HCT116 (cell line): ENCODE measurements around the gene SAMD9. TPM values are rescaled to one million over a fixed set of nuclear protein-coding genes. Genes with fewer than 3 reads are reported as not detected.

Experiments used
- ATAC-seq: fragments of 200-7000 bp; cut with Tn5 transposase; 2 replicates; pipeline ENCODE4 v1.9.1; 2020; ENCODE audit warnings: mild to moderate bottlenecking, moderate library complexity
- BruUV-seq: library from RNA; stranded (reverse); fragments of 400-500 nt; replicated peaks from 2 replicates; lab custom pipeline; 2021; lab: Mats Ljungman, UMichigan
- CTCF ChIA-PET: fragments of 300-600 bp; sonication (Branson Sonifier 250); formaldehyde crosslinking; loops from one replicate; lab custom pipeline; 2021; ENCODE audit warnings: antibody characterized with exemption; lab: Charles Lee
- POLR2A ChIA-PET: fragments of 300-600, 350-600 bp; sonication (Branson Sonifier 250); formaldehyde crosslinking; loops from one replicate; lab custom pipeline; 2021; ENCODE audit warnings: antibody characterized with exemption; lab: Charles Lee
- RAD21 ChIA-PET, 2 experiments: fragments of 300-600 bp; sonication (Branson Sonifier 250); formaldehyde crosslinking; loops; one replicate each; lab custom pipeline; 2023; ENCODE audit warnings: low total read pairs in 2 of 2; ENCODE audit not compliant: uncharacterized antibody in 2 of 2, unreplicated experiment in 2 of 2, low non-redundant PET in 1 of 2; lab: Charles Lee
- DNase-seq: peaks from one replicate; pipeline ENCODE4 v3.0.0-alpha.2; 2010; ENCODE audit warnings: low read depth, low spot score
- H2AFZ ChIP-seq: fragments of 200-600 bp; shearing (Covaris generic), sonication (generic); 2 replicates; pipeline ENCODE4 v1.6.1; 2017; ENCODE audit warnings: low read depth, mixed run types, mixed read lengths, antibody characterized with exemption, low read length; ENCODE audit not compliant: poor library complexity, severe bottlenecking
- H3K27ac ChIP-seq: 2 replicates; pipeline ENCODE4 v1.5.1; 2012; ENCODE audit warnings: low read depth, low read length
- H3K27me3 ChIP-seq: fragments of 200-600 bp; sonication (generic); 2 replicates; pipeline ENCODE4 v1.6.1; 2016; ENCODE audit warnings: mixed run types, low read length, mixed read lengths; ENCODE audit not compliant: insufficient read depth
- H3K36me3 ChIP-seq, 2 experiments: fragments of 200-500 bp in 1 of 2; fragments of 200-600 bp in 1 of 2; sonication (Bioruptor generic) in 1 of 2; sonication (generic) in 1 of 2; 2 replicates each; pipeline versions ENCODE4 v1.5.1 to v1.6.1; 2014 to 2016; ENCODE audit warnings: low read length in 2 of 2, inconsistent platforms in 1 of 2, mixed read lengths in 1 of 2, mixed run types in 1 of 2; ENCODE audit not compliant: insufficient read depth in 2 of 2, control insufficient read depth in 1 of 2
- H3K4me1 ChIP-seq, 2 experiments: fragments of 200-600 bp in 1 of 2; sonication (generic) in 1 of 2; 2 replicates each; pipeline versions ENCODE4 v1.5.1 to v1.6.1; 2012 to 2017; ENCODE audit warnings: low read length in 2 of 2, inconsistent platforms in 1 of 2, mild to moderate bottlenecking in 1 of 2, mixed read lengths in 1 of 2, mixed run types in 1 of 2, moderate library complexity in 1 of 2; ENCODE audit not compliant: insufficient read depth in 2 of 2, control insufficient read depth in 1 of 2
- H3K4me2 ChIP-seq: fragments of 200-600 bp; sonication (generic); 2 replicates; pipeline ENCODE4 v1.6.1; 2017; ENCODE audit warnings: mixed run types, low read length, mixed read lengths
- H3K4me3 ChIP-seq, 2 experiments: fragments of 200-600 bp in 1 of 2; sonication (generic) in 1 of 2; replicated peaks in 1 of 2; 2 replicates each; pipeline ENCODE4 v1.5.1; 2011 to 2016; ENCODE audit warnings: low read length in 2 of 2, control low read depth in 1 of 2, low read depth in 1 of 2, mild to moderate bottlenecking in 1 of 2, mixed read lengths in 1 of 2, mixed run types in 1 of 2
- H3K79me2 ChIP-seq: fragments of 200-600 bp; sonication (generic); 2 replicates; pipeline ENCODE4 v1.6.1; 2017; ENCODE audit warnings: mild to moderate bottlenecking, mixed run types, low read length, moderate library complexity, mixed read lengths; ENCODE audit not compliant: insufficient read depth
- H3K9ac ChIP-seq: fragments of 200-600 bp; sonication (generic); 2 replicates; pipeline ENCODE4 v1.6.1; 2016; ENCODE audit warnings: low read length, mixed read lengths
- H3K9me2 ChIP-seq: fragments of 200-600 bp; sonication (generic), shearing (Covaris generic); 2 replicates; pipeline ENCODE4 v1.6.1; 2017; ENCODE audit warnings: mixed run types, mild to moderate bottlenecking, moderate library complexity; ENCODE audit not compliant: insufficient read depth
- H3K9me3 ChIP-seq, 2 experiments: fragments of 200-500 bp in 1 of 2; fragments of 200-600 bp in 1 of 2; sonication (Bioruptor generic) in 1 of 2; sonication (generic) in 1 of 2; 2 replicates each; pipeline ENCODE4 v1.6.1; 2014 to 2017; ENCODE audit warnings: low read length in 2 of 2, mixed read lengths in 2 of 2, inconsistent platforms in 1 of 2, low read depth in 1 of 2, mild to moderate bottlenecking in 1 of 2, mixed run types in 1 of 2, moderate library complexity in 1 of 2; ENCODE audit not compliant: control insufficient read depth in 1 of 2, insufficient read depth in 1 of 2
- H4K20me1 ChIP-seq: fragments of 200-600 bp; sonication (generic), shearing (Covaris generic); 2 replicates; pipeline ENCODE4 v1.6.1; 2017; ENCODE audit warnings: mixed run types, mild to moderate bottlenecking, moderate library complexity; ENCODE audit not compliant: insufficient read depth
- EGR1 ChIP-seq: IDR thresholded peaks from 2 replicates; pipeline ENCODE4 v1.6.1; 2012; ENCODE audit warnings: low read depth
- JUND ChIP-seq: IDR thresholded peaks from 2 replicates; pipeline ENCODE4 v1.6.1; 2012
- POLR2A ChIP-seq: IDR thresholded peaks from 2 replicates; pipeline ENCODE4 v1.7.0; 2011; ENCODE audit warnings: borderline replicate concordance; ENCODE audit not compliant: insufficient read depth, insufficient read length; ENCODE audit errors: extremely low read depth
- RAD21 ChIP-seq: IDR thresholded peaks from 2 replicates; pipeline ENCODE4 v1.6.1; 2012; ENCODE audit warnings: low read depth, mild to moderate bottlenecking
- SRF ChIP-seq: IDR thresholded peaks from 2 replicates; pipeline ENCODE4 v1.6.1; 2012; ENCODE audit warnings: low read depth
- TCF7L2 ChIP-seq: IDR thresholded peaks from 2 replicates; pipeline ENCODE4 v1.7.0; 2011; ENCODE audit warnings: borderline replicate concordance, inconsistent platforms; ENCODE audit not compliant: insufficient read depth, insufficient read length; ENCODE audit errors: extremely low read depth
- ZFX ChIP-seq: fragments of 450-650 bp; IDR thresholded peaks from 2 replicates; pipeline ENCODE4 v1.6.1; 2017
- ZNF274 ChIP-seq: fragments of 200-500 bp; sonication (Bioruptor generic); IDR thresholded peaks from 2 replicates; pipeline ENCODE4 v1.6.1; 2014; ENCODE audit warnings: mild to moderate bottlenecking, low read depth, low read length, inconsistent platforms
- intact Hi-C: fragments of 100-400 bp; cut with micrococcal nuclease; formaldehyde crosslinking; loops from 2 replicates; pipeline ENCODE4 v1.10.0; 2022
- total RNA-seq: library from RNA; stranded (reverse); gene quantifications from one replicate; pipeline ENCODE4 v1.2.1, GENCODE V29; 2021; ENCODE audit not compliant: unreplicated experiment
- TF ChIP-seq, protein P1 (sequence below): IDR thresholded peaks from 2 replicates; pipeline ENCODE4 v1.6.1; 2012; ENCODE audit warnings: low read depth
- TF ChIP-seq, protein P2 (sequence below), 3 experiments: fragments of 200-600 bp in 1 of 3; sonication (generic) in 1 of 3; IDR thresholded peaks in 2 of 3; conservative IDR thresholded peaks in 1 of 3; 2 replicates each; pipeline ENCODE4 v1.5.1; 2012 to 2017; ENCODE audit warnings: low read depth in 2 of 3, low read length in 2 of 3, antibody characterized with exemption in 1 of 3, borderline replicate concordance in 1 of 3, control low read depth in 1 of 3, mild to moderate bottlenecking in 1 of 3, mixed read lengths in 1 of 3, mixed run types in 1 of 3, moderate library complexity in 1 of 3; ENCODE audit not compliant: insufficient read depth in 1 of 3
- TF ChIP-seq, protein P3 (sequence below): IDR thresholded peaks from 2 replicates; pipeline ENCODE4 v1.6.1; 2011; ENCODE audit warnings: mild to moderate bottlenecking, low read length, moderate library complexity; ENCODE audit not compliant: insufficient replicate concordance; ENCODE audit errors: extremely low read depth

SAMD9 gene
- total RNA-seq, 1 experiment from 2014 or later: 5.3 TPM

DNA sequence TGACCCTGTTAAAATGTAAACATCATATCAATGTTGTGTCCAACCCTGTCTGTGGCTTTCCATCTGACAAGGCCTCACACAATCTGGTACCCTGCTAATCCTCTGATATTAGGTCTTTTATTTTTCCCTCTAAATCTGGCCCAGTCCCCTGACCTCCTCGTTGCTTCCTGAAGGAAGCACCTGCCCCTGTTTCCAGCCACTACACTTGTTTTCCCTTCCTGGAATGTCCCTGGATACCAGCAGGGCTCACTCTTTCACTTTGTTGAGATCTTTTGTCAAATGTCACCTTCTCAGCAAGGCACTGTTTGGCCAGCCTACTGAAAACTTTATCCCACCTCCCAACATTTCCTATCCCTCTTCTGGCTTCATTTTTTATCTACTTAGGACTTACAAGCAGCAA lies 28.3 kb upstream of the SAMD9 start:
- no peaks in the 10 kb centered on the region for H3K36me3 ChIP-seq
- no peaks in the 10 kb centered on the region for H3K79me2 ChIP-seq
- H3K4me2 ChIP-seq: no peak overlapping the region
- ChIA-PET POLR2A (no interaction called here), CTCF (no interaction called here), RAD21 (no interaction called here)
- H3K9me3 ChIP-seq: no peaks in the 10 kb centered on the region
- H3K4me1 ChIP-seq: no peaks in the 10 kb centered on the region
- H3K27me3 ChIP-seq: no peaks in the 10 kb centered on the region
- H3K9ac ChIP-seq: no peak overlapping the region
- DNase-seq (no peak), ATAC-seq (no peak)
- H3K9me2 ChIP-seq: peaks cover 3% of the 10 kb centered on the region; the same call in 1 of the 2 replicates
- no peak for TF ChIP-seq RAD21
- no peak for TF ChIP-seq TCF7L2
- no peak for TF ChIP-seq EGR1
- TF ChIP-seq ZNF274: no peak
- TF ChIP-seq, protein P1, sequence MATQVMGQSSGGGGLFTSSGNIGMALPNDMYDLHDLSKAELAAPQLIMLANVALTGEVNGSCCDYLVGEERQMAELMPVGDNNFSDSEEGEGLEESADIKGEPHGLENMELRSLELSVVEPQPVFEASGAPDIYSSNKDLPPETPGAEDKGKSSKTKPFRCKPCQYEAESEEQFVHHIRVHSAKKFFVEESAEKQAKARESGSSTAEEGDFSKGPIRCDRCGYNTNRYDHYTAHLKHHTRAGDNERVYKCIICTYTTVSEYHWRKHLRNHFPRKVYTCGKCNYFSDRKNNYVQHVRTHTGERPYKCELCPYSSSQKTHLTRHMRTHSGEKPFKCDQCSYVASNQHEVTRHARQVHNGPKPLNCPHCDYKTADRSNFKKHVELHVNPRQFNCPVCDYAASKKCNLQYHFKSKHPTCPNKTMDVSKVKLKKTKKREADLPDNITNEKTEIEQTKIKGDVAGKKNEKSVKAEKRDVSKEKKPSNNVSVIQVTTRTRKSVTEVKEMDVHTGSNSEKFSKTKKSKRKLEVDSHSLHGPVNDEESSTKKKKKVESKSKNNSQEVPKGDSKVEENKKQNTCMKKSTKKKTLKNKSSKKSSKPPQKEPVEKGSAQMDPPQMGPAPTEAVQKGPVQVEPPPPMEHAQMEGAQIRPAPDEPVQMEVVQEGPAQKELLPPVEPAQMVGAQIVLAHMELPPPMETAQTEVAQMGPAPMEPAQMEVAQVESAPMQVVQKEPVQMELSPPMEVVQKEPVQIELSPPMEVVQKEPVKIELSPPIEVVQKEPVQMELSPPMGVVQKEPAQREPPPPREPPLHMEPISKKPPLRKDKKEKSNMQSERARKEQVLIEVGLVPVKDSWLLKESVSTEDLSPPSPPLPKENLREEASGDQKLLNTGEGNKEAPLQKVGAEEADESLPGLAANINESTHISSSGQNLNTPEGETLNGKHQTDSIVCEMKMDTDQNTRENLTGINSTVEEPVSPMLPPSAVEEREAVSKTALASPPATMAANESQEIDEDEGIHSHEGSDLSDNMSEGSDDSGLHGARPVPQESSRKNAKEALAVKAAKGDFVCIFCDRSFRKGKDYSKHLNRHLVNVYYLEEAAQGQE: no peak
- TF ChIP-seq, protein P2, sequence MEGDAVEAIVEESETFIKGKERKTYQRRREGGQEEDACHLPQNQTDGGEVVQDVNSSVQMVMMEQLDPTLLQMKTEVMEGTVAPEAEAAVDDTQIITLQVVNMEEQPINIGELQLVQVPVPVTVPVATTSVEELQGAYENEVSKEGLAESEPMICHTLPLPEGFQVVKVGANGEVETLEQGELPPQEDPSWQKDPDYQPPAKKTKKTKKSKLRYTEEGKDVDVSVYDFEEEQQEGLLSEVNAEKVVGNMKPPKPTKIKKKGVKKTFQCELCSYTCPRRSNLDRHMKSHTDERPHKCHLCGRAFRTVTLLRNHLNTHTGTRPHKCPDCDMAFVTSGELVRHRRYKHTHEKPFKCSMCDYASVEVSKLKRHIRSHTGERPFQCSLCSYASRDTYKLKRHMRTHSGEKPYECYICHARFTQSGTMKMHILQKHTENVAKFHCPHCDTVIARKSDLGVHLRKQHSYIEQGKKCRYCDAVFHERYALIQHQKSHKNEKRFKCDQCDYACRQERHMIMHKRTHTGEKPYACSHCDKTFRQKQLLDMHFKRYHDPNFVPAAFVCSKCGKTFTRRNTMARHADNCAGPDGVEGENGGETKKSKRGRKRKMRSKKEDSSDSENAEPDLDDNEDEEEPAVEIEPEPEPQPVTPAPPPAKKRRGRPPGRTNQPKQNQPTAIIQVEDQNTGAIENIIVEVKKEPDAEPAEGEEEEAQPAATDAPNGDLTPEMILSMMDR (IDR thresholded peaks at IDR 0.05 in 2 of 3, conservative IDR thresholded peaks at IDR 0.05 in 1 of 3; ENCODE audit: borderline replicate concordance in 1 of 3, insufficient read depth in 1 of 3, low read depth in 2 of 3, low read length in 2 of 3): no peak
- TF ChIP-seq, protein P3, sequence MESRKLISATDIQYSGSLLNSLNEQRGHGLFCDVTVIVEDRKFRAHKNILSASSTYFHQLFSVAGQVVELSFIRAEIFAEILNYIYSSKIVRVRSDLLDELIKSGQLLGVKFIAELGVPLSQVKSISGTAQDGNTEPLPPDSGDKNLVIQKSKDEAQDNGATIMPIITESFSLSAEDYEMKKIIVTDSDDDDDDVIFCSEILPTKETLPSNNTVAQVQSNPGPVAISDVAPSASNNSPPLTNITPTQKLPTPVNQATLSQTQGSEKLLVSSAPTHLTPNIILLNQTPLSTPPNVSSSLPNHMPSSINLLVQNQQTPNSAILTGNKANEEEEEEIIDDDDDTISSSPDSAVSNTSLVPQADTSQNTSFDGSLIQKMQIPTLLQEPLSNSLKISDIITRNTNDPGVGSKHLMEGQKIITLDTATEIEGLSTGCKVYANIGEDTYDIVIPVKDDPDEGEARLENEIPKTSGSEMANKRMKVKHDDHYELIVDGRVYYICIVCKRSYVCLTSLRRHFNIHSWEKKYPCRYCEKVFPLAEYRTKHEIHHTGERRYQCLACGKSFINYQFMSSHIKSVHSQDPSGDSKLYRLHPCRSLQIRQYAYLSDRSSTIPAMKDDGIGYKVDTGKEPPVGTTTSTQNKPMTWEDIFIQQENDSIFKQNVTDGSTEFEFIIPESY: no peak
- no peak for TF ChIP-seq ZFX
- no peak for TF ChIP-seq SRF
- no peak for TF ChIP-seq POLR2A
- TF ChIP-seq JUND: no peak
- H4K20me1 ChIP-seq: no peaks in the 10 kb centered on the region
- no peak overlapping the region for H3K4me3 ChIP-seq
- BruUV-seq: no TSS peak
- H3K27ac ChIP-seq: no peak overlapping the region
- no peak overlapping the region for H2AFZ ChIP-seq
- intact Hi-C loops: no loop called here
